AG10803 (cell line): Measurements from ENCODE around the gene SLC25A38.
"Not testable (repeated sequence)": the region's sequence is repeated elsewhere in the genome, so short reads cannot be mapped to it uniquely, and the experiment has no call there.

ENCODE experiments used
- DNase-seq: peaks from one replicate; pipeline ENCODE4 v3.0.0; 2010; ENCODE audit warnings: low read depth
- H3K4me3 ChIP-seq: 2 replicates; pipeline ENCODE4 v1.5.1; 2011; ENCODE audit warnings: mild to moderate bottlenecking, low read length, control low read depth
- CTCF ChIP-seq: conservative IDR thresholded peaks from 2 replicates; pipeline ENCODE4 v1.5.1; 2011; ENCODE audit warnings: mild to moderate bottlenecking, low read length, control low read depth, inconsistent platforms

Gene SLC25A38

GRCh38 chr3:39344746-39345344 is 38.3 kb upstream of the SLC25A38 start:
- no peak overlapping the region for H3K4me3 ChIP-seq
- TF ChIP-seq CTCF: no peak
- DNase-seq: no peak

GRCh38 chr3:39346785-39347585 is 36.2 kb upstream of the SLC25A38 start:
- no peak overlapping the region for H3K4me3 ChIP-seq
- DNase-seq: no peak
- no peak for TF ChIP-seq CTCF

GRCh38 chr3:39347586-39347876 is 35.6 kb upstream of the SLC25A38 start:
- DNase-seq: no peak
- H3K4me3 ChIP-seq: no peak overlapping the region
- TF ChIP-seq CTCF: no peak

GRCh38 chr3:39349080-39349479 is 34.1 kb upstream of the SLC25A38 start:
- no peak overlapping the region for H3K4me3 ChIP-seq
- no peak for TF ChIP-seq CTCF
- DNase-seq: no peak

GRCh38 chr3:39350714-39351113 is 32.5 kb upstream of the SLC25A38 start:
- DNase-seq: no peak
- TF ChIP-seq CTCF: no peak
- no peak overlapping the region for H3K4me3 ChIP-seq

GRCh38 chr3:39351134-39351533 is 32.0 kb upstream of the SLC25A38 start:
- DNase-seq, H3K4me3 ChIP-seq: not testable (repeated sequence)

- not testable (repeated sequence) for DNase-seq
Observed at GRCh38 chr3:39353168-39353927, 29.8 kb upstream of the SLC25A38 start.

GRCh38 chr3:39358333-39358732 is 24.8 kb upstream of the SLC25A38 start:
- no peak overlapping the region for H3K4me3 ChIP-seq
- no peak for TF ChIP-seq CTCF
- no peak for DNase-seq

More at GRCh38 chr3:39353168-39353927, 29.8 kb upstream of the SLC25A38 start:
- H3K4me3 ChIP-seq: not testable (repeated sequence)
